Posterior cingulate gyrus (tissue), 11 donors: ENCODE measurements around the gene KCNJ1.

Experiments used
- DNase-seq, 10 donors: peaks; one replicate each; pipeline versions ENCODE4 v3.0.0 to v3.0.0-alpha.2; 2020 to 2021; ENCODE audit warnings: mixed read lengths in 3 of 10
- intact Hi-C: fragments of 100-400 bp; cut with DNase I; formaldehyde crosslinking; loops from one replicate; pipeline ENCODE4 v1.15.1; 2023

The KCNJ1 gene

DNA sequence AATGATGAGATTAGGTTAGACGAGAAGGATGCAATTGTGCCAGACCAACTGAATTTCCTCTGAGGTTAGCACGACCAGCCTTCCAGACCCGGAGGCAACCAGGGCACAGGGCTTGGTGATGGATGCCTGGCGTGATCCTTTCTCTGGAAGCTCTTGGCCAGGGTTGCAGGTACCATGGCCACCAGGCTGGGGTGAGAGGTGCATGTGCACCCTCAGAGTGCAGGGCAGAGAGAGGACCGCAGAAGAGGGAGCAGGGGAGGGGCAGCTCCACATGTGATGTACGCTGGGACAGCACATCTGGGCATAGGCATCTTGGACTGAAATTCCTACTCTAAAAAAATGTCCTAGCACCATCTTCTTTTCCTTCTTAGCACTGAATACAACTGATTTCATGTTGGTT is 10.9 kb downstream of the KCNJ1 start:
- DNase-seq = no peak
- intact Hi-C loops = no loop called here

DNA sequence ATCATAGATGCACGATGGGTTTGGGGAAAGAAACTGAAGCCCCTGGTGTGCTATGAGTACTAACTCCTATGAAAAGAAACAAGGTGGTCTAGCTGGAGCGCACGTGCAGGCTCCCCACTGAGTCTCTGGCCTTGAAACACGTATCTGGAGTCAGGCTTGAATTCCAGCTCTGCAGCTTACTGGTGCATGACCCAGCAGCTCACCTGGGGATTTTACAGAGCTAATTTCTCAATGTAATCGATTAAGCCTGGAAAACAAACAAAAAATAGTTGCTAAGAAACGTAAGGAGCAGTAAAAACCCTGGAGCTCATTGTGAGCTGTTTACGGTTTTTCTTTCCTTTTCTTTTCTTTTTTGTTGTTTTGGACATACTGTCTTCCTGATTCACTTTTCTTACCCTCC is 12.3 kb downstream of the KCNJ1 start:
- intact Hi-C loops = no loop called here
- no peak for DNase-seq

DNA sequence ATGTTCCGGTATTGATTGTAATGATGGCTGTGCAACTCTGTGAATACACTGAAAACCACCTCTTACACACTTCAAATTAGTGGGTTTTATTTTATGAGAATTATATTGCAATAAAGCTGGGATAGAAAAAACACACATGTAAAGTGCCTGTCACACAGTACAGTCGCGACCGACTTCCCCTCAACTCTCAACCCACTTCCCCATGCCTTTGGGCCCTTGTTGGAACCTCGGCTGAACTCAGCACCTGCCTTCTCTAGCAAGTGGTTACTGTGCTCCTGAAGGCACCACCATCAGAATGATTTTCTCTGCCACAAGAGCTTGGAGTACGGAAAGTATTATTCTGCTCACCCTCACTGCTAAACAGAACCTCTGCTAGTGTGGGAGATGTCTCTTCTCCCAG is 13.5 kb downstream of the KCNJ1 start:
- no peak for DNase-seq
- intact Hi-C loops = no loop called here

GRCh38 chr11:128852327-128853023 is 14.6 kb downstream of the KCNJ1 start:
- intact Hi-C loops = no loop called here
- no peak for DNase-seq

GRCh38 chr11:128848815-128849455 is 18.2 kb downstream of the KCNJ1 start:
- intact Hi-C loops = no loop called here

DNA sequence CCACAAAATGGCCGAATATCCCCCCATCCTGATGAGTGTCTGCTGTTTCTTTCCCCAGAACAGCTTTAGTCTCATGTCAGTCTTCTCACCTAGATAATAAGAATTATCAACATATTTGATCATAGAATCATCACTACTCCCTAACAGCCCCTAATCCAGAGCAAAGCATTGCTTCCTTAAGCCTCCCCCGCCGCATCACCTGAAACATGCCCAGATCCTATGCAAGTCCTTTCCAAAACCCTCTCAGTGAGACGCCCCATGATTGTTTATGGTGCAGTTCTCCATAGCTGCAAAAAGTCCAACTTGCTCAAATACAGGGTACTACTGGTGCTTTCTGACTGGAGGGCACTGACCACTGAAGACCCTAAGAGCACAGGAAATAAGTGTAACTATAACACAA is 20.1 kb downstream of the KCNJ1 start:
- intact Hi-C loops = no loop called here
- DNase-seq = no peak

More at GRCh38 chr11:128848815-128849455, 18.2 kb downstream of the KCNJ1 start:
- peak in 1 of 10 donors; percentile 24 for DNase-seq

GRCh38 chr11:128845334-128845780 is 21.7 kb downstream of the KCNJ1 start:
- intact Hi-C loops = no loop called here
- DNase-seq = no peak

- DNase-seq = no peak
- intact Hi-C loops = no loop called here
Observed at GRCh38 chr11:128843198-128843785, 23.8 kb downstream of the KCNJ1 start.

- DNase-seq = no peak
- intact Hi-C loops = no loop called here
Observed at GRCh38 chr11:128841461-128842072, 25.5 kb downstream of the KCNJ1 start.

GRCh38 chr11:128840783-128841182 is 26.3 kb downstream of the KCNJ1 start:
- intact Hi-C loops = no loop called here
- DNase-seq = no peak

GRCh38 chr11:128840137-128840536 is 27.0 kb downstream of the KCNJ1 start:
- no peak for DNase-seq
- intact Hi-C loops = no loop called here

GRCh38 chr11:128839081-128839480 is 28.0 kb downstream of the KCNJ1 start:
- DNase-seq = no peak
- intact Hi-C loops = loop anchor here (10.0 kb wide), 1 partner anchor 544 kb away; no protein-coding TSS in a partner anchor

GRCh38 chr11:128837627-128838026 is 29.5 kb downstream of the KCNJ1 start:
- intact Hi-C loops = loop anchor here (10.0 kb wide), 1 partner anchor 543 kb away; no protein-coding TSS in a partner anchor
- DNase-seq = no peak

DNA sequence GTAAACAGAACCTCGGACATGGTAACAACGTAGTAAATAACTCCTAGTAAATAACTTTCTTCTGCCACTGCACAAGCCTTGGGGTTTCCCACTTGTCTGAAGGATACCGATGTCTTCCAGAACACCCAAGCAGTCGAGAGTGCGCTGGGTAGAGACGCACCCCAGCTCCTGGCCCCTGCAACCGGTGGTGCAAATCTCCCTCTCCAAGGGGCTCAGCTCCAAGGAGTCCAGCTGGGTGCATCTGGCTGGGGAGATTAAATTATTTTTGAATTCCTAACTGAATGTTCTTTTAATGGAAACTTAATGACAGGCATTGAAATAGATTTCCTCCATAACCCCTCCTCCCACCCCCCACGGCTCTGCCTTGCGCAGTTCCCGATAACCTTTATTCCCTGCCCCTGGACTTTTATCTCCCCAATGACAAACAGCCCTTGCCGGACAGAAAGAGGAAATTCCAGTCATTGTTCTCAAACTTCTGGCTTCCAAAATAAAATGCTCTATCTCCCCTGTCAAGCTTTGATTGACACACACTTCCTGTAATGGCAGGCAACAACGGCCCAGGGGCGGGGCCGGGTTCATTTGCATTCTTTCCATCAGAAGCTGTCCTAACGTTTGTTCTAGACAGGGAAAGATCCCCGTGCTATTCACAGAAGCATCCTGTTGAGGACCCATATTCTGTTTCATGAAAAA is 31.2 kb downstream of the KCNJ1 start:
- DNase-seq = no peak
- intact Hi-C loops = loop anchor here (10.0 kb wide), 1 partner anchor 541 kb away; no protein-coding TSS in a partner anchor

DNA sequence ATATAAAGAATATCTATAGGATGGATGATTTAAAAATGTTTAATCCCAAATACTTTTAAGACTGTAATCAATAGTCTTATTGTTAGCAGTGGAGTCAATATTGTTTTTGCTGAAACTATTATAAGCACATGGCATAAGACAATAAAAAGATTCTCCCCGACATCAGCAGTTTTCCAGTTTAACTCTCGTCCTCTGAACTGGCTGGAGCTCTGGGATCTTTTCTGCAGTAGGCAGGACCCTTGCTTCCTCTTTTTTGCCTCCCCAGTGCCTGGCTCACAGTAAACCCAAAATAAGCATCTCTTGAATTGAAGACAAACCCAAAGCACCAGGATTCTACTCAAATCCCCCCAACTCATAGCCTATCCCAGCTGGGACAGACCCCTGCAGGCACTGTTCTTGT is 32.9 kb downstream of the KCNJ1 start:
- intact Hi-C loops = loop anchor here (5.0 to 10.0 kb wide), 4 partner anchors 202 to 802 kb away; no protein-coding TSS in a partner anchor
- no peak for DNase-seq

DNA sequence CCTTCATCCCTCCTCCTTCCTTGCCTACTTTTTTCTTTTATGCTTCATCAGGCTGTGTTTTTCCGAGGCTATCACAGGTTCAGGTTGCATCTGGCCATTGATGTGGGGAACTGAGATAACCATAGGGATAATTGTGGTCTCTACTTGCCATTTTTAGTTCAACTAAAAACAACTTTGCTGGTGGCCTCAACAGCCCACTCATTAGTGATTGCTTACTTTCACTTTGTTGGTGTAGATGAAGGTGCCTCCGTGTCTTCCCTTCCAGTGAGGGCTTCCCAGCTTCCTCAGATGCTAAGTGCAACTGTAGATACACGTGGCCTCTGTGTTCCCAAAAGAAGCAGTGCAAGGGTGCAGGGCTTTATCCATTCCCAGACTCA is 35.0 kb downstream of the KCNJ1 start:
- no peak for DNase-seq
- intact Hi-C loops = loop anchor here (5.0 to 10.0 kb wide), 4 partner anchors 200 to 800 kb away; no protein-coding TSS in a partner anchor

DNA sequence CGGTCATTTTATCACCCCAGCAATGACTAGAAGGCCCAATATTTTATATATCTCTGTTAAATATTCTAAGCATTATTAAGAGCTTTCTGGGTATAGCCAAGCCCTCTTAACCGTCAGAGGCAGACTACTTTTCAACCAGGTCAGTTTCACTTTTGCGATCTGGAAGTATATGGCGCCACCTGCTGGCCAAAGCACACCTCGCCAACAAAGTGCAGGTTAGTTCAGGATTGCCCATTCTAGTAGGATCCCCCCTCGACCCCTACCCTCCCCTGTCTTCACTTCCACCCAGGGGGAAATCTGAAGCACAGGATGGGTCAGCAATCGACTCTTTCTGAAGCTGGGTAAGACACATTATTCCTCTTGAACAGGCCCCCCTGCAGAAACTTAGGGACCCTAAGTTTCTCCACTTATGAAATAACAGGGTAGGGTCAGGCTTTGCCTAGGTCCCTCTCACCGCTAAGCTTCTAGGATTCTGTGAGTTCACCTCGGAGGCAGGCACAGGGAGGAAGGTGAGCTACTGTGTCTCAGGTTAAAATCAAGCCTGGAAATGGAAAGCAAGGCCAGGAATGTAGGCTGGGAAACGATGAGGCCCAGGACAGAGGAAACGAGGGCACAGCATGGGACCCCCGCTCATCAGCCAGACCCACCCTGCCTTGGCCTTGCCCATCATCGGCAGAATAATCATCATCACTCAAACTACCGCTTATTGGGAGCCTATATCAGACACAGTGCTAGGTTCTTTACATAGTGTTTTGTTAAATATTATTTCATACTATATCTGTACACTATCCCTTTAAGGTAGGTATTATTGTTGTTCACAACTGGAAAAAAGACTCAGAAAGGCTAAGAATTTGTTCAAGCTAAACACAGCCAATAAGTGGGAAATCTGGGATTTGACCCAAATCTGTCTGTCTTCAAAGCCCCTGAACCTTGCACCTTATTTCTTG is 35.6 kb downstream of the KCNJ1 start:
- intact Hi-C loops = loop anchor here (1.0 to 10.0 kb wide), 5 partner anchors 199 to 799 kb away; no protein-coding TSS in a partner anchor

DNA sequence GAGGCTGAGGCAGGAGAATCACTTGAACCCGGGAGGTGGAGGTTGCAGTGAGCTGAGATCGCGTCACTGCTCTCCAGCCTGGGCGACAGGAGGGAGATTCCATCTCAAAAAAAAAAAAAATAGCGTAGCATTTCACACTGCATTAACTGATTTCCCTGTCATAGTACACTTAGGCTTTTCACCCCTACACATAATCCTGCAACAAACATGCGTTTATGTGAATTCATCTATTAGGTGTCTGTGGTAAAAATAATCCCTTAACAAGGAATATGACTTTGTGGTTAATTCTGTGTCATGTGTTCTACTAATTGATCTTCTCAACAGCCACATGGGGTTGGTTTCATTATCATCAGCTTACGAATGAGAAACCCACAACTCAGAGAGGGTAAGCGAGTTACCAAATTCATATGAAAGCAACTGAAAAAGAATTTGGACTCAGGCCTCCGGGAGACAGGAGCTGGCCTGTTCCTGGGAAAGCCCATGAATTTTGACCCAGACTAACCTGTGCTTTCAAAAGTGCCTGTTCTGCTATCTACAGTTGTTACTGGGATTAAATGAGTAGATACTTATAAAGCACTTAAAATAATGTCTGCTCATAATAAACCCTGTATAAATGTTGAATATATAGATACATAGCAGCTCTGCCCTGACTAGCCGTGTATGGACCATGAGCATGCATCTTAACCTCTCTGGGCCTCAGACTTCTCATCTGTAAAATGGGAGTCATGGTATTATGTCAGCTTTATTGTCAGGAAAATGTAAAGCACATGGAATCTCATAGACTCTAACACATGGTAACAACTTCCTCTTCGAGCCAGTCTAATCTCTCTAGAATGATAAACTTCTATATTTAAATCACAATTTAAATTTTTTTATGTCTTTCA is 36.6 kb downstream of the KCNJ1 start:
- intact Hi-C loops = loop anchor here (1.0 to 10.0 kb wide), 5 partner anchors 198 to 798 kb away; no protein-coding TSS in a partner anchor
- DNase-seq = no peak

More for the DNA sequence above, 35.6 kb downstream of the KCNJ1 start:
- DNase-seq = peak; percentile 67 to 96 (median 84)
